Measurements from ENCODE around the gene ARHGEF3. TPM values are rescaled to one million over a fixed set of nuclear protein-coding genes. Genes with fewer than 3 reads are reported as not detected.

The ARHGEF3 gene
- 10 to 100 TPM; 63.0 to 66.5 TPM for total RNA-seq

DNA sequence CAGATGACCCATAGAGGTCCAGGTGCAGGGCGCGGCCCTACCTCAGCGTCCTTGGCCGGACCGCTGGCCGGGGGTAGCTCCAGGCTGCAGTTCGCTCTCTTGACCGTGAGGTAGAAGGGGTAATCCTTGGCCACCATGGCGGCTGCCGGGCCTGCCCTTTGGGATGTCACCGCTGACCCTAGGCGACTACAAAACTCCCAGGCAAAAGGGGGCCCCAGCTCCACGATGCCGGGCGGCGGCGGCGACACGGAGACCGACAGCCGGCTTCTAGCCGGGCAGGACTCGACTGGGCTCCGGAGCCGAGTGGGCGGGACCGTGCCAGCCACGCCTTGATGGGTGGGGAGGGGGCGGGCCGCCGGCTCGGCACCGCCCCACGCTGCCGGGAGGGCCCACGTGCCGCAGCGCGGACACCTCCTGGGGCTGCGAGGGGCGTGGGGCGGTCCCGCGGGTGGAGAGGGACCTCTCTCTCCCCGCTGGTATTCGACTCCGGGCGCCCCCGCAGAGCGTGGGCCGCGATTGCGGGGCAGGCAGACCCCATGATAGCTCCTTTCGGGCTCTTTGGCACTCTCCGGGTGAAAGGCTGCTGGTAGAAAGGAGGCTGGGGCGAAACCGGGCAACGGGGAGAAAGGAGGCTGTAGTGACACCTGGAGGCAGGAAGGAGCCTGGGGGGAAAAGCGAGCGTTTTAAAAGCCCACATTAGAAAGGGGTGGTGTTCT, at the start of gene ARHGEF3:
Gene ARHGEF3, minus strand, starts transcription at position 288 of the 716 bp plus-strand sequence. Its CDS starts 151 bp downstream, at position 137.
- peak; percentile 82 for ATAC-seq
- H3K27ac Mint-ChIP-seq, result peak within 1 kb of the TSS; percentile 91
- intact Hi-C loops (cut with micrococcal nuclease), result loop anchor here (2.0 to 5.0 kb wide), 2 partner anchors 60 to 185 kb away; no protein-coding TSS in a partner anchor
- POLR2A ChIA-PET, result interaction anchor here (0.9 to 4.9 kb wide), 21 partner anchors 10 to 186 kb away, joined by 3 to 44 read pairs (median 7); partner anchors contain the start of gene TASOR
- no peaks in the 10 kb centered on the region for H3K27me3 Mint-ChIP-seq
- peak; percentile 61 for TF ChIP-seq CTCF (IDR thresholded peaks at IDR 0.05)
- H3K4me1 Mint-ChIP-seq (ENCODE audit: low read depth), result peaks cover 24% of the 10 kb centered on the region
- CTCF ChIA-PET, result interaction anchor here (0.6 to 18.2 kb wide), 28 partner anchors 10 to 191 kb away, joined by 3 to 354 read pairs (median 6); no protein-coding TSS in a partner anchor
- H3K9me3 Mint-ChIP-seq, result no peaks in the 10 kb centered on the region
- DNase-seq, result peak; percentile 89
- peak within 1 kb of the TSS; percentile 87 for H3K4me3 Mint-ChIP-seq
- H3K36me3 Mint-ChIP-seq (ENCODE audit: low read depth), result peaks cover 31% of the 10 kb centered on the region

DNA sequence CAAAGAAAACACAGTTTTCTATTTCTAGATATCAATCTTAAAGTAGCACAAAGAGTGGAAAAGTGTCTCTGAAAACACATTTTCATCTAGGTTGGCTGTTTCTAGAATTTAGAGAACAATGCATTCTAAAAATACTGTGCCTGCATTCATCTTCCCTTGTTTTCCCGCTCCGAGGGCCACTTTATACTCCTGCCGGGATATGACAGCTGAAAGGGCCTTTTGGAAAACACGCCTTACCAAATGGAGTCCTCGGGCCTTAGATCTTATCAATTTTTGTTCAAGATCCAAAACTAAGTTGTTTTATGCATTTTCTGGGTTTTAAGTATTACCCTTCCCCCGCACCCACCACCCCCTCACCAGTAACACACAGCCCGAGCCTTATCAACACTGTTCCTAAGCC, 47.9 kb upstream of the ARHGEF3 start:
- intact Hi-C loops (cut with micrococcal nuclease), result no loop called here
- H3K27ac Mint-ChIP-seq, result no peak overlapping the region
- TF ChIP-seq CTCF (IDR thresholded peaks at IDR 0.05), result no peak
- DNase-seq, result no peak
- CTCF ChIA-PET, result interaction anchor here (1.5 to 2.6 kb wide), 2 partner anchors 13 to 138 kb away, joined by 3 to 13 read pairs; no protein-coding TSS in a partner anchor
- no peaks in the 10 kb centered on the region for H3K9me3 Mint-ChIP-seq
- no peak overlapping the region for H3K4me3 Mint-ChIP-seq
- no peaks in the 10 kb centered on the region for H3K27me3 Mint-ChIP-seq
- H3K36me3 Mint-ChIP-seq (ENCODE audit: low read depth), result peaks cover 5% of the 10 kb centered on the region
- peaks cover 27% of the 10 kb centered on the region for H3K4me1 Mint-ChIP-seq (ENCODE audit: low read depth)
- ATAC-seq, result no peak
- POLR2A ChIA-PET, result interaction anchor here (0.9 to 1.3 kb wide), 2 partner anchors 8 to 34 kb away, joined by 3 to 4 read pairs; no protein-coding TSS in a partner anchor

DNA sequence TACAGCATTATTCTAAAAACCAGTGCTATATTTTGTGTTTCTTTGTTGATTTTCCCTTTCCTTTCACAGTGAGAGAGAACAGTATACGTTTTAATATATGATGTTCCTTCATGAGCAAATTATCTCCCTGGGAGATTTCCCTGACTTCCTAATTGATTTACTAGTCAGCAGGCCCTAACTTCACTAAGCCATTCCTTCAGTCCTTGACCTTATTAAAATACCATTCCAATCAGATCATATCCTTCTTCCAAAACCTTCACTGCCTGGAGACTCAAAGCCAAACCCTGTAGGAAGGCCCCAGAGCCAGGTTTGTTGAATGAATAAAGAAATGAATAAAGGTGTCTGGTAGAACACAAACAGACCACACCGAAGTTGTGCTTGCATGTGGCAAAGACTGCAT, 43.8 kb upstream of the ARHGEF3 start:
- Mint-ChIP-seq H3K27ac (no peak overlapping the region), H3K4me3 (no peak overlapping the region), H3K36me3 (ENCODE audit: low read depth) (peaks cover 2% of the 10 kb centered on the region), H3K4me1 (ENCODE audit: low read depth) (peaks cover 13% of the 10 kb centered on the region), H3K9me3 (no peaks in the 10 kb centered on the region), H3K27me3 (no peaks in the 10 kb centered on the region)
- no peak for ATAC-seq
- POLR2A ChIA-PET, result interaction anchor here (0.8 kb wide), 1 partner anchor 92 kb away, joined by 3 read pairs; no protein-coding TSS in a partner anchor
- CTCF ChIA-PET, result interaction anchor here (1.2 to 1.9 kb wide), 3 partner anchors 12 to 150 kb away, joined by 3 to 5 read pairs (median 3); no protein-coding TSS in a partner anchor
- DNase-seq, result no peak
- TF ChIP-seq CTCF (IDR thresholded peaks at IDR 0.05), result no peak
- intact Hi-C loops (cut with micrococcal nuclease), result no loop called here

DNA sequence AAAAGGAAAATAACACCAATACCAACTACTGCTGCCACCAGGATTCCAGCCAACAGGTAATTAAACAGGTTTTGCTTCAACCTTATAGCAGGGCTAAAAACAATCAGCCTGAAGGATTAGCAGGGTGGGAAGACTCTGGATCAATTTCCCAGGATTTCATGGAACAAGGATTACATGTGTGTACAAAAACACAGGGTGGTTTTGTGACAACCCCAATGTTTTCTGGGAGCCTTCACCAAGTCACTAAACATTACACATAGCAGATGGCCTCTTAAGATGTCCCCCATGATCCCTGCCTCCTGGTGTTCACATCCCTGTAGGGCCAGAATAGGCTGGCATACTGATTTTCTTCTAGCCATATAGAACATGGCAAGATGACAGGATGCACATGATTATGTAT, 42.8 kb upstream of the ARHGEF3 start:
- H3K36me3 Mint-ChIP-seq (ENCODE audit: low read depth), result peaks cover 2% of the 10 kb centered on the region
- no peaks in the 10 kb centered on the region for H3K9me3 Mint-ChIP-seq
- intact Hi-C loops (cut with micrococcal nuclease), result no loop called here
- no peaks in the 10 kb centered on the region for H3K27me3 Mint-ChIP-seq
- ChIA-PET CTCF (interaction anchor here (0.9 kb wide), 1 partner anchor 8 kb away, joined by 3 read pairs; no protein-coding TSS in a partner anchor), POLR2A (interaction anchor here (0.8 kb wide), 1 partner anchor 91 kb away, joined by 3 read pairs; no protein-coding TSS in a partner anchor)
- peaks cover 16% of the 10 kb centered on the region for H3K4me1 Mint-ChIP-seq (ENCODE audit: low read depth)
- DNase-seq (no peak), ATAC-seq (no peak)
- H3K4me3 Mint-ChIP-seq, result no peak overlapping the region
- no peak for TF ChIP-seq CTCF (IDR thresholded peaks at IDR 0.05)
- no peak overlapping the region for H3K27ac Mint-ChIP-seq

Data from activated CD8-positive, alpha-beta T cell treated with anti-CD3 and anti-CD28 coated beads for 36 hours (primary cell).